ENCODE data around the gene DVL2. TPM values are rescaled to one million over a fixed set of nuclear protein-coding genes. Genes with fewer than 3 reads are reported as not detected.

DVL2 gene
- total and polyA plus RNA-seq, 4 donors, result 3.4 to 24.5 (median 11.3) TPM

- peak overlapping the region; percentile 71 to 98 (median 87) for H3K4me3 ChIP-seq (ENCODE audit: low read depth in 1 of 3, low read length in 3 of 3)
- 1% methylated on average over 9 of the region's 9 CpGs for WGBS
- peaks cover 14 to 31% (median 17%) of the 10 kb centered on the region in 4 donors for H3K36me3 ChIP-seq (ENCODE audit: control insufficient read depth in 4 of 4, insufficient read depth in 3 of 4, low read depth in 1 of 4, low read length in 3 of 4)
- H3K27me3 ChIP-seq (ENCODE audit: control insufficient read depth in 4 of 4, insufficient read depth in 4 of 4, low read length in 3 of 4), result no peaks in the 10 kb centered on the region
- peaks cover 4 to 49% (median 34%) of the 10 kb centered on the region in 4 donors for H3K4me1 ChIP-seq (ENCODE audit: control insufficient read depth in 4 of 4, insufficient read depth in 4 of 4, low read length in 3 of 4)
- TF ChIP-seq, protein P1, sequence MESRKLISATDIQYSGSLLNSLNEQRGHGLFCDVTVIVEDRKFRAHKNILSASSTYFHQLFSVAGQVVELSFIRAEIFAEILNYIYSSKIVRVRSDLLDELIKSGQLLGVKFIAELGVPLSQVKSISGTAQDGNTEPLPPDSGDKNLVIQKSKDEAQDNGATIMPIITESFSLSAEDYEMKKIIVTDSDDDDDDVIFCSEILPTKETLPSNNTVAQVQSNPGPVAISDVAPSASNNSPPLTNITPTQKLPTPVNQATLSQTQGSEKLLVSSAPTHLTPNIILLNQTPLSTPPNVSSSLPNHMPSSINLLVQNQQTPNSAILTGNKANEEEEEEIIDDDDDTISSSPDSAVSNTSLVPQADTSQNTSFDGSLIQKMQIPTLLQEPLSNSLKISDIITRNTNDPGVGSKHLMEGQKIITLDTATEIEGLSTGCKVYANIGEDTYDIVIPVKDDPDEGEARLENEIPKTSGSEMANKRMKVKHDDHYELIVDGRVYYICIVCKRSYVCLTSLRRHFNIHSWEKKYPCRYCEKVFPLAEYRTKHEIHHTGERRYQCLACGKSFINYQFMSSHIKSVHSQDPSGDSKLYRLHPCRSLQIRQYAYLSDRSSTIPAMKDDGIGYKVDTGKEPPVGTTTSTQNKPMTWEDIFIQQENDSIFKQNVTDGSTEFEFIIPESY (IDR thresholded peaks at IDR 0.05), result no peak
- TF ChIP-seq HNF4G (IDR thresholded peaks at IDR 0.05) (no peak), RAD21 (IDR thresholded peaks at IDR 0.05) (no peak), SP1 (IDR thresholded peaks at IDR 0.05) (no peak), EGR1 (IDR thresholded peaks at IDR 0.05; ENCODE audit: low read depth in 2 of 2) (no peak), GABPA (IDR thresholded peaks at IDR 0.05 in 1 of 2, conservative IDR thresholded peaks at IDR 0.05 in 1 of 2) (no peak), NR2F2 (IDR thresholded peaks at IDR 0.05) (no peak), JUND (IDR thresholded peaks at IDR 0.05) (no peak), MAX (IDR thresholded peaks at IDR 0.05) (no peak), FOXA2 (IDR thresholded peaks at IDR 0.05) (no peak), HNF4A (conservative IDR thresholded peaks at IDR 0.05) (no peak), RXRA (IDR thresholded peaks at IDR 0.05) (no peak), YY1 (IDR thresholded peaks at IDR 0.05) (no peak), FOXA1 (IDR thresholded peaks at IDR 0.05) (no peak), TAF1 (conservative IDR thresholded peaks at IDR 0.05) (no peak)
- TF ChIP-seq, protein P2, sequence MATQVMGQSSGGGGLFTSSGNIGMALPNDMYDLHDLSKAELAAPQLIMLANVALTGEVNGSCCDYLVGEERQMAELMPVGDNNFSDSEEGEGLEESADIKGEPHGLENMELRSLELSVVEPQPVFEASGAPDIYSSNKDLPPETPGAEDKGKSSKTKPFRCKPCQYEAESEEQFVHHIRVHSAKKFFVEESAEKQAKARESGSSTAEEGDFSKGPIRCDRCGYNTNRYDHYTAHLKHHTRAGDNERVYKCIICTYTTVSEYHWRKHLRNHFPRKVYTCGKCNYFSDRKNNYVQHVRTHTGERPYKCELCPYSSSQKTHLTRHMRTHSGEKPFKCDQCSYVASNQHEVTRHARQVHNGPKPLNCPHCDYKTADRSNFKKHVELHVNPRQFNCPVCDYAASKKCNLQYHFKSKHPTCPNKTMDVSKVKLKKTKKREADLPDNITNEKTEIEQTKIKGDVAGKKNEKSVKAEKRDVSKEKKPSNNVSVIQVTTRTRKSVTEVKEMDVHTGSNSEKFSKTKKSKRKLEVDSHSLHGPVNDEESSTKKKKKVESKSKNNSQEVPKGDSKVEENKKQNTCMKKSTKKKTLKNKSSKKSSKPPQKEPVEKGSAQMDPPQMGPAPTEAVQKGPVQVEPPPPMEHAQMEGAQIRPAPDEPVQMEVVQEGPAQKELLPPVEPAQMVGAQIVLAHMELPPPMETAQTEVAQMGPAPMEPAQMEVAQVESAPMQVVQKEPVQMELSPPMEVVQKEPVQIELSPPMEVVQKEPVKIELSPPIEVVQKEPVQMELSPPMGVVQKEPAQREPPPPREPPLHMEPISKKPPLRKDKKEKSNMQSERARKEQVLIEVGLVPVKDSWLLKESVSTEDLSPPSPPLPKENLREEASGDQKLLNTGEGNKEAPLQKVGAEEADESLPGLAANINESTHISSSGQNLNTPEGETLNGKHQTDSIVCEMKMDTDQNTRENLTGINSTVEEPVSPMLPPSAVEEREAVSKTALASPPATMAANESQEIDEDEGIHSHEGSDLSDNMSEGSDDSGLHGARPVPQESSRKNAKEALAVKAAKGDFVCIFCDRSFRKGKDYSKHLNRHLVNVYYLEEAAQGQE (IDR thresholded peaks at IDR 0.05), result no peak
- TF ChIP-seq, protein P3, sequence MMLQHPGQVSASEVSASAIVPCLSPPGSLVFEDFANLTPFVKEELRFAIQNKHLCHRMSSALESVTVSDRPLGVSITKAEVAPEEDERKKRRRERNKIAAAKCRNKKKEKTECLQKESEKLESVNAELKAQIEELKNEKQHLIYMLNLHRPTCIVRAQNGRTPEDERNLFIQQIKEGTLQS (IDR thresholded peaks at IDR 0.05), result no peak
- TF ChIP-seq, protein P4, sequence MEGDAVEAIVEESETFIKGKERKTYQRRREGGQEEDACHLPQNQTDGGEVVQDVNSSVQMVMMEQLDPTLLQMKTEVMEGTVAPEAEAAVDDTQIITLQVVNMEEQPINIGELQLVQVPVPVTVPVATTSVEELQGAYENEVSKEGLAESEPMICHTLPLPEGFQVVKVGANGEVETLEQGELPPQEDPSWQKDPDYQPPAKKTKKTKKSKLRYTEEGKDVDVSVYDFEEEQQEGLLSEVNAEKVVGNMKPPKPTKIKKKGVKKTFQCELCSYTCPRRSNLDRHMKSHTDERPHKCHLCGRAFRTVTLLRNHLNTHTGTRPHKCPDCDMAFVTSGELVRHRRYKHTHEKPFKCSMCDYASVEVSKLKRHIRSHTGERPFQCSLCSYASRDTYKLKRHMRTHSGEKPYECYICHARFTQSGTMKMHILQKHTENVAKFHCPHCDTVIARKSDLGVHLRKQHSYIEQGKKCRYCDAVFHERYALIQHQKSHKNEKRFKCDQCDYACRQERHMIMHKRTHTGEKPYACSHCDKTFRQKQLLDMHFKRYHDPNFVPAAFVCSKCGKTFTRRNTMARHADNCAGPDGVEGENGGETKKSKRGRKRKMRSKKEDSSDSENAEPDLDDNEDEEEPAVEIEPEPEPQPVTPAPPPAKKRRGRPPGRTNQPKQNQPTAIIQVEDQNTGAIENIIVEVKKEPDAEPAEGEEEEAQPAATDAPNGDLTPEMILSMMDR (IDR thresholded peaks at IDR 0.05; ENCODE audit: low read depth, low read length, missing input control), result no peak
- no peak for DNase-seq (ENCODE audit: low spot score)
- H3K27ac ChIP-seq (ENCODE audit: low read depth in 1 of 2, low read length in 2 of 2), result peak overlapping the region; percentile 89 to 90
- no peaks in the 10 kb centered on the region for H3K9me3 ChIP-seq (ENCODE audit: control insufficient read depth in 4 of 4, low read length in 3 of 4)
- peak overlapping the region; percentile 21 to 50 for H3K9ac ChIP-seq (ENCODE audit: low read depth in 1 of 2, low read length in 2 of 2)
Measured at GRCh38 chr17:7233701-7234082, 625 bp downstream of the DVL2 start.
